Common myeloid progenitor, CD34-positive (primary cell): ENCODE measurements around the gene PDE4D.

Experiments used
- CTCF ChIA-PET: fragments of 350-600 bp; sonication (Branson Sonifier 250); formaldehyde crosslinking; loops from one replicate; lab custom pipeline; 2021; ENCODE audit warnings: antibody characterized with exemption; lab: Charles Lee
- POLR2A ChIA-PET: fragments of 350-600 bp; sonication (Branson Sonifier 250); formaldehyde crosslinking; loops from one replicate; lab custom pipeline; 2021; ENCODE audit warnings: antibody characterized with exemption; lab: Charles Lee
- DNase-seq, 3 donors: peaks; one replicate each; pipeline versions ENCODE4 v3.0.0 to v3.0.0-alpha.2; 2013
- H3K27ac ChIP-seq, 2 experiments: 1 replicate in 1 of 2; 2 replicates in 1 of 2; pipeline ENCODE4 v1.7.0; 2013; ENCODE audit warnings: inconsistent platforms in 2 of 2, low read length in 2 of 2, mild to moderate bottlenecking in 2 of 2, low read depth in 1 of 2, moderate library complexity in 1 of 2; ENCODE audit not compliant: severe bottlenecking in 2 of 2, insufficient read depth in 1 of 2, poor library complexity in 1 of 2
- H3K27me3 ChIP-seq, 5 experiments: replicated peaks in 2 of 5; 1 replicate in 3 of 5; 2 replicates in 2 of 5; pipeline versions ENCODE4 v1.6.1 to v1.7.0; 2013; ENCODE audit warnings: low read length in 4 of 5, mild to moderate bottlenecking in 2 of 5, moderate library complexity in 2 of 5, inconsistent platforms in 1 of 5; ENCODE audit not compliant: insufficient read depth in 5 of 5, control insufficient read depth in 4 of 5
- H3K36me3 ChIP-seq, 4 experiments: 1 replicate in 2 of 4; 2 replicates in 2 of 4; pipeline versions ENCODE4 v1.6.1 to v1.7.0; 2013; ENCODE audit warnings: low read length in 3 of 4, control low read depth in 1 of 4, mild to moderate bottlenecking in 1 of 4; ENCODE audit not compliant: control insufficient read depth in 4 of 4, insufficient read depth in 4 of 4
- H3K4me1 ChIP-seq, 4 experiments: 1 replicate in 3 of 4; 2 replicates in 1 of 4; pipeline versions ENCODE4 v1.6.1 to v1.7.1; 2013; ENCODE audit warnings: low read length in 3 of 4, mild to moderate bottlenecking in 3 of 4, control low read depth in 1 of 4, inconsistent platforms in 1 of 4, moderate library complexity in 1 of 4; ENCODE audit not compliant: control insufficient read depth in 4 of 4, insufficient read depth in 4 of 4; ENCODE audit errors: control extremely low read depth in 1 of 4
- H3K4me3 ChIP-seq, 7 experiments: 1 replicate in 4 of 7; 2 replicates in 3 of 7; pipeline versions ENCODE4 v1.5.1 to v1.7.0; 2013; ENCODE audit warnings: mild to moderate bottlenecking in 7 of 7, low read length in 6 of 7, moderate library complexity in 6 of 7, inconsistent platforms in 2 of 7, low read depth in 2 of 7, control low read depth in 1 of 7; ENCODE audit not compliant: insufficient read depth in 4 of 7, control insufficient read depth in 1 of 7; ENCODE audit errors: extremely low read depth in 1 of 7
- H3K9me3 ChIP-seq, 5 experiments: 1 replicate in 4 of 5; 2 replicates in 1 of 5; pipeline versions ENCODE4 v1.6.1 to v1.7.1; 2013; ENCODE audit warnings: low read length in 4 of 5, mild to moderate bottlenecking in 2 of 5, inconsistent platforms in 1 of 5, low read depth in 1 of 5, moderate library complexity in 1 of 5; ENCODE audit not compliant: control insufficient read depth in 4 of 5, insufficient read depth in 2 of 5; ENCODE audit errors: control extremely low read depth in 1 of 5
- WGBS: methylation state at CpG from one replicate; pipeline ENCODE4 v1.1.5; 2013; ENCODE audit not compliant: insufficient coverage; 5-methylcytosine and 5-hydroxymethylcytosine counted together

The PDE4D gene

GRCh38 chr5:59139695-59140094 lies 753.8 kb downstream of the PDE4D start:
- DNase-seq, result no peak
- WGBS, result no CpG with 5 or more reads among the region's 1 CpG
- POLR2A ChIA-PET, result no interaction called here

DNA sequence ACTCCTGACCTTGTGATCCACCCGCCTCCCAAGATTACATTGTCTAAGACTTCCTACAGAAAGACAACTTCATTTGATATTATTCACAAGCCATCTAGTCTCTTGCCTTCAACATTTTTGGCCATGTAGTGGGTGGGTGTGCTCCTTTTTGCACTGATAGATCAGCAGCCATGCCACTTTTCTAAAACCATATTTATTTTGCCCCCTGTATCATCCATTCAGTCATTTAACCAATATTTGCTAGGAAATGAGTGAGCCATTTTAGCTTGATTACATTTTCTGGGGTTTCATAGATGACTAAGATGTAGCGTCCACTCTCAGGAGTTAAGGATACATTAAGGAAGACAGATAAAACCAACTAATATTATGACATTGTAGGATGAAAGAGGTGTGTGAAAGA lies 755.0 kb downstream of the PDE4D start:
- POLR2A ChIA-PET, result no interaction called here
- no peak overlapping the region for H3K4me3 ChIP-seq
- CTCF ChIA-PET, result interaction anchor here (2.4 kb wide), 1 partner anchor 13 kb away, joined by 6 read pairs; no protein-coding TSS in a partner anchor
- WGBS, result no CpG with 5 or more reads among the region's 2 CpGs
- no peaks in the 10 kb centered on the region for H3K36me3 ChIP-seq
- DNase-seq, result no peak
- no peaks in the 10 kb centered on the region for H3K4me1 ChIP-seq
- H3K9me3 ChIP-seq, result no peaks in the 10 kb centered on the region
- no peak overlapping the region for H3K27ac ChIP-seq
- no peaks in the 10 kb centered on the region for H3K27me3 ChIP-seq

More at GRCh38 chr5:59139695-59140094, 753.8 kb downstream of the PDE4D start:
- Histone ChIP-seq H3K9me3 (no peaks in the 10 kb centered on the region), H3K27ac (no peak overlapping the region), H3K4me3 (no peak overlapping the region), H3K36me3 (no peaks in the 10 kb centered on the region), H3K4me1 (no peaks in the 10 kb centered on the region), H3K27me3 (no peaks in the 10 kb centered on the region)
- CTCF ChIA-PET, result interaction anchor here (2.4 kb wide), 1 partner anchor 12 kb away, joined by 6 read pairs; no protein-coding TSS in a partner anchor

GRCh38 chr5:59137846-59138245 lies 755.7 kb downstream of the PDE4D start:
- Histone ChIP-seq H3K27me3 (no peaks in the 10 kb centered on the region), H3K9me3 (no peaks in the 10 kb centered on the region), H3K4me3 (no peak overlapping the region), H3K4me1 (no peaks in the 10 kb centered on the region), H3K27ac (no peak overlapping the region), H3K36me3 (no peaks in the 10 kb centered on the region)
- CTCF ChIA-PET, result interaction anchor here (1.1 to 2.4 kb wide), 2 partner anchors 14 to 36 kb away, joined by 3 to 6 read pairs; no protein-coding TSS in a partner anchor
- DNase-seq, result no peak
- 100% methylated on average over 1 of the region's 2 CpGs for WGBS
- POLR2A ChIA-PET, result no interaction called here

- POLR2A ChIA-PET, result interaction anchor here (0.6 kb wide), 1 partner anchor 130 kb away, joined by 3 read pairs; no protein-coding TSS in a partner anchor
- CTCF ChIA-PET, result interaction anchor here (1.5 kb wide), 1 partner anchor 250 kb away, joined by 4 read pairs; no protein-coding TSS in a partner anchor
- H3K27ac ChIP-seq, result no peak overlapping the region
- no peak overlapping the region for H3K4me3 ChIP-seq
- no peaks in the 10 kb centered on the region for H3K36me3 ChIP-seq
- no peaks in the 10 kb centered on the region for H3K27me3 ChIP-seq
- no peak for DNase-seq
- H3K4me1 ChIP-seq, result no peaks in the 10 kb centered on the region
- no peaks in the 10 kb centered on the region for H3K9me3 ChIP-seq
- no CpG with 5 or more reads among the region's 2 CpGs for WGBS
Observed at GRCh38 chr5:59136549-59136948, 757.0 kb downstream of the PDE4D start.

- DNase-seq, result no peak
- no peaks in the 10 kb centered on the region for H3K4me1 ChIP-seq
- no peak overlapping the region for H3K4me3 ChIP-seq
- H3K36me3 ChIP-seq, result no peaks in the 10 kb centered on the region
- ChIA-PET CTCF (interaction anchor here (1.0 to 1.4 kb wide), 3 partner anchors 10 to 99 kb away, joined by 3 to 5 read pairs (median 3); no protein-coding TSS in a partner anchor), POLR2A (no interaction called here)
- H3K27ac ChIP-seq, result no peak overlapping the region
- no peaks in the 10 kb centered on the region for H3K27me3 ChIP-seq
- no peaks in the 10 kb centered on the region for H3K9me3 ChIP-seq
- WGBS, result 100% methylated on average over 1 of the region's 5 CpGs
Observed at GRCh38 chr5:59134471-59135163, 758.9 kb downstream of the PDE4D start.

GRCh38 chr5:59133764-59134261 lies 759.7 kb downstream of the PDE4D start:
- ChIA-PET POLR2A (no interaction called here), CTCF (interaction anchor here (1.0 to 1.5 kb wide), 4 partner anchors 9 to 98 kb away, joined by 3 to 5 read pairs (median 4); no protein-coding TSS in a partner anchor)

DNA sequence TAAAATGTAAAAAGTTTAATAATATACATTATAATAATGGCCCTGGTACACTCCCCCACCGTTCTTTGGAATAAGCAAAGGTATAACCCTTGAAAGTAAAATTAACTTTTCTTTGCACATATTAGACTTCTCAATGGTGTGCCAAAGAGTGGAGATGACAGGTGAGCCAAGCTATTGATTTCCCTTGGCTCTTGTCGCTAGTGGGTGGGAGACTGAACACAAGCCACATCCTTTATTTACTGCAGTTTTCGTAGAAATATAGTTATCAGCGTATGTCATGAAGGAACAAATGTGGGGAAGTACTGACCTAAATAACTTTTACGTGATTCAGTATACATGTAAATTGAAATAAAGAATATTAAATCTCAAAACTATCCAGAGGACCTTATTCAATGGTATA lies 761.4 kb downstream of the PDE4D start:
- WGBS, result 80% methylated on average over 1 of the region's 5 CpGs
- CTCF ChIA-PET, result no interaction called here
- DNase-seq, result no peak
- Histone ChIP-seq H3K9me3 (no peaks in the 10 kb centered on the region), H3K4me1 (peaks cover 1 to 9% (median 7%) of the 10 kb centered on the region in 4 experiments), H3K36me3 (no peaks in the 10 kb centered on the region), H3K27me3 (no peaks in the 10 kb centered on the region), H3K27ac (no peak overlapping the region), H3K4me3 (no peak overlapping the region)
- POLR2A ChIA-PET, result no interaction called here

More at GRCh38 chr5:59133764-59134261, 759.7 kb downstream of the PDE4D start:
- no peak for DNase-seq
- no peaks in the 10 kb centered on the region for H3K4me1 ChIP-seq
- H3K4me3 ChIP-seq, result no peak overlapping the region
- H3K27ac ChIP-seq, result no peak overlapping the region
- no peaks in the 10 kb centered on the region for H3K36me3 ChIP-seq
- 100% methylated on average over 1 of the region's 2 CpGs for WGBS
- no peaks in the 10 kb centered on the region for H3K9me3 ChIP-seq
- no peaks in the 10 kb centered on the region for H3K27me3 ChIP-seq
